HG03558 (cell line): ENCODE results near the gene TXLNG.

Experiments
- ATAC-seq: cut with Tn5 transposase; IDR thresholded peaks from one replicate; pipeline ENCODE4 v1.9.1; 2021; ENCODE audit warnings: moderate number of reproducible peaks; ENCODE audit not compliant: unreplicated experiment; ENCODE audit errors: extremely low read depth

Gene TXLNG

GRCh38 chrX:16870095-16870861 lies 84.0 kb downstream of the TXLNG start, which contains the start of gene RBBP7:
TSS of gene RBBP7 (minus strand) at chrX:16870362. CDS start at chrX:16870053, 309 bp downstream.
- ATAC-seq, result peak; percentile 78

- no peak for ATAC-seq
These were observed 84.9 kb downstream of the TXLNG start for GRCh38 chrX:16870862-16871815.

GRCh38 chrX:16873106-16873505 lies 86.8 kb downstream of the TXLNG start:
- ATAC-seq, result no peak

GRCh38 chrX:16874458-16875095 lies 88.3 kb downstream of the TXLNG start:
- no peak for ATAC-seq

- no peak for ATAC-seq
These were observed 90.4 kb downstream of the TXLNG start for GRCh38 chrX:16876696-16877095.

GRCh38 chrX:16882169-16882568 lies 95.9 kb downstream of the TXLNG start:
- ATAC-seq, result no peak

GRCh38 chrX:16882702-16883486 lies 96.6 kb downstream of the TXLNG start:
- no peak for ATAC-seq

GRCh38 chrX:16883487-16883804 lies 97.2 kb downstream of the TXLNG start:
- no peak for ATAC-seq

- ATAC-seq, result no peak
These were observed 99.4 kb downstream of the TXLNG start for GRCh38 chrX:16885628-16886027.

GRCh38 chrX:16892504-16893362 lies 106.5 kb downstream of the TXLNG start:
- ATAC-seq, result peak; percentile 68
